HG03469 (cell line): ENCODE data around the gene WNT2B.

Source experiments
- ATAC-seq: cut with Tn5 transposase; IDR thresholded peaks from one replicate; pipeline ENCODE4 v1.9.1; 2021; ENCODE audit warnings: mild to moderate bottlenecking, moderate library complexity, moderate number of reproducible peaks; ENCODE audit not compliant: unreplicated experiment

WNT2B gene

GRCh38 chr1:112524986-112525385, 16.2 kb downstream of the WNT2B start:
- no peak for ATAC-seq

GRCh38 chr1:112527266-112528010, 18.7 kb downstream of the WNT2B start:
- ATAC-seq = no peak

- ATAC-seq = no peak
These were observed 19.3 kb downstream of the WNT2B start for GRCh38 chr1:112528076-112528475.

DNA sequence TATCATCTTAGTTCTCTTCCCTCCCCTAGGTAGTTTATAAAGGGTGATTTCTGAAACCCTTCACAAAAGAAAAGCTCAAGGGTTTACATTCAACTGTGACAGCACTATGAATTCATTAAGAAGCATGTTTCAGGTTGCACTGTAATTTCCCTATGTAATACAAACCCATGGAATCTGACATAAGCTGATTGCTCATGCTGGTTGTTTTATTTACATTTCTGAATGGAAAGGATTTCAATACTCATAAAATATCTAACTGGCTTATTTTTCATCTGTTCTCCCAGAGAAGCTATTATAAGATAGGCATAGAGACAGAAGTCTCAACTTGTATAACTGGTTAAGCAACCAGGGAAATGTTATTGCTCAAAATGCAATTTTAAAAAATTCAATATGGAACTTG, 20.5 kb downstream of the WNT2B start:
- ATAC-seq = no peak

- ATAC-seq = no peak
These were observed 22.1 kb downstream of the WNT2B start for GRCh38 chr1:112530832-112531231.

DNA sequence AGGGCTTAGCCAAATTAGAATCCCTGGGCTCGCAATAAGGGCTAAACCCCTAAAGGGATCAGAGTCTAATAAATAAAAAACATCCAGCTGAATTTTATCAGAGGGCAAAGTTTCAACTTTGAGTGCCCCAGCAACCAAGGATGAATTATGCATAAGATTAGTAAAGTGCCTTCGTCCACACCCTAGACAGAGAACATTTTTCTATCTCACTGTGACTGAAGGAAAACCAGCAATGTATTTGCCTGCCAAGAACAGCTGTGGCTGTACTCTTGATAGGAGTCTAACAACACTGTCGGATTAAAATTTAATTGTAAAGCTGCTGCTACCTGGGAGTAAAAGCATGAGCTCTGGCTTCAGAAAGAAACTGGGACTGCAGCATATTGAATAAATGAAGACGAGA, 23.3 kb downstream of the WNT2B start:
- ATAC-seq = no peak

GRCh38 chr1:112533029-112533428, 24.3 kb downstream of the WNT2B start:
- ATAC-seq = no peak

DNA sequence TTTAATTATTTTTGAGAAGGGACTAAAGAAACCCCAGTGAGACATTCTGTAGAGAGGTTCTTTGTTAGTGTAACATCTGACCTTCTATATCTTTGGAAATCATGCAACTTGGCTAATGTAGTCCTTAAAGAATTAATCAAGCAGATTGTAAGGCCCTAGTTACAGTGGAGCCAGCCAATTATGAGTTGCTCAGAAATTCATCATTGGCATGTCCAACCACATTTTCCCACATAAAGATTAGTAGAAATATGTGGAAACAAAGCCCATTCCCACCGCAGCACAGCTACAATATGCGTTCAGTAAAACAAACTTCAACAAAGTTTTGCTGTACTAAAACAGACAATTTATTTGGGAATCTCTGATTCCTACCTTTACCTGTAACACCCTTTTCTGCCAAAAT, 27.8 kb downstream of the WNT2B start:
- no peak for ATAC-seq

GRCh38 chr1:112537456-112537855, 28.7 kb downstream of the WNT2B start:
- ATAC-seq = no peak

DNA sequence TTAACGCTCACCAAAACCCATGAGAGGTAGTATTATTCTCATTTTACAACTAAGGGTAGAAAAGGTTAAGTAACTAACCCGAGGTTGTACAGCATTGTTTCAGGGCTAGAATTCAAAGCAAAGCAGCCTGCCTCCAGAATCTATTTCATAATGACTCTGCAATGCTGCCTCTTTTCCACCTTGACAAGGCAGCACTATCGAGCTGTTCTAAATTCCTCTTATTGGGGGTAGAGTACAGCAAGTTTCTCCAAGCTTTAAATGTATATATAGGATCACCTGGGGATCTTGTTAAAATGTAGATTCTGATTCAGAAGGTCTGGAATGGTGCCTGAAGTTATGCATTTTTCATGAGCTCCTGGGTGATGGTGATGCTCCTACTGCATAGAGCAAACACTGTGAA, 30.1 kb downstream of the WNT2B start:
- ATAC-seq = no peak

DNA sequence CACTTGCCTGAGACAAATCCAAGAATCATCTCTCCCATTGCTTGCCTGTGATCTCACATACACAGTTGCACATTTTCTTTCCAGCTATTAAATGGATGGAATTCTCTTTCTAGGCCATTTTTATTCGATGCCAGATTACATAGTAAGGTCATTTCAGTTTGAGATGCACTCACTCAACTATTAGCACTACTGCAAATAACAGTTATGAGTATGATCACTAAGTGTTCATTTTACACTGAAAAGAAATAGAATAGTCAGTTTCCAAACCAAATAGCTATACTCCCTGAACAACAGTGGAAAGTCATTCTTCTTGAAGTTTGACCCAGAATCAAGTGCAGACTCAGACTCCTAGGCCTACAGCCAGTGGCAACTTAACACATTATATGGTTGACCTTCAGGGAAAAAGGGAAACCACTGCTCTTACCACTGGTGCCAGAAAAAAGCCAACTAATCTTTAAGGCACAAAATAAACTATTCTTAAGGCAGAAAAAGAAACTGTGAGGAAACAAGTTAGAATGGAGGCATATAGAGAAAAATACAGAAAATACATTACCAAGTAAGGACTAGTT, 31.5 kb downstream of the WNT2B start:
- no peak for ATAC-seq

- ATAC-seq = no peak
These were observed 32.5 kb downstream of the WNT2B start for GRCh38 chr1:112541299-112541698.

- ATAC-seq = no peak
These were observed 33.6 kb downstream of the WNT2B start for GRCh38 chr1:112542206-112542973.

- no peak for ATAC-seq
These were observed 35.4 kb downstream of the WNT2B start for GRCh38 chr1:112544011-112544688.

- no peak for ATAC-seq
These were observed 36.0 kb downstream of the WNT2B start for GRCh38 chr1:112544751-112545150.

DNA sequence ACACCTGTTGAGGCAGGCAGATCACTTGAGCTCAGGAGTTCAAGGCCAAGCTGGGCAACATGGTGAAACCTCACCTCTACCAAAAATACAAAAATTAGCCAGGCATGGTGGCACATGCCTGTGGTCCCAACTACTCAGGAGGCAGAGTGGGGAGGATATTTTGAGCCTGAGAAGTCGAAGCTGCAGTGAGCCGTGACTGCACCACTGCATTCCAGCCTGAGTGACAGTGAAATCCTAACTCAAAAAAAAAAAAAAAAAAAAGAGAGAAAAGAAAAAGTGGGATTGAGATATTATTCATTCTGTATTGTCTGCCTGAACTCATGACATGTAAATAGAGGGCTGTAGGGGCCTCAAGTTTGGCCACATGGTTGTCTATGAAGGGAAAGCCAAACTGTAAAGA, 37.3 kb downstream of the WNT2B start:
- no peak for ATAC-seq

DNA sequence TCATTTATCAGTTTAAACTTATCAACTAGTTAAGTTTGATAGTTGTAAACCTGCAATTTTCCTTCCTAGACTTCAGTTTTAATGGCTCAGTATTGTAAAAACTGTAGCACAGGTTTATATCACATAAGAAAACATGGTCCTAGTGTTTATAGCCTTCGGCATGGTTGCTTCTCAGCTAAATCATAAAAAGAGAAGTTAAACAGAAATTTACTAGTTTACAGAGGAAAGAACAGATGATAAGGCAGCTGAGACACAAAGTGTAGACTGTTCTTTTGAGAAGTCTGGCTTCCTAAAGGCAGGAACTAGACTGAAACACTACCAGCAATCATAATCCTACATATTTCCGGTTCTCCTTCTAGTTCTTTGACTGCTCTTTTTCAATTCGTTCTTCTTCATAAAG, 39.8 kb downstream of the WNT2B start:
- no peak for ATAC-seq

DNA sequence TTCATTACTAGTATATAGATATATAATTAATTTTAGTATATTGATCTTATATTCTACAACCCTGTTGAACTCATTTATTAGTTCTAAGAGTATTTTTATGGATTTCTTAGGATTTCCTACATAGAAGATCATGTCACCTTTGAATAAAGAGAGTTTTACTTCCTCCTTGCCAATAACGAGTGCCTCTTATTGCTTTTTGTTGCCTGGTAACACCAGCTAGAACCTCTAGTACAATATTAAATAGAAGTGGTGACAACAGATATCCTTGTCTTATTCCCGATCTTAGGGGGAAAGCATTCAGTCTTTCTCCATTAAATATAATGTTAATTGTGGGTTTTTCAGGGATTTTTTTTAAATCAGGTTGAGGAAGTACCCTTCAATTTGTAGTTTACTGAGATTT, 40.8 kb downstream of the WNT2B start:
- ATAC-seq = no peak

- no peak for ATAC-seq
These were observed 45.6 kb downstream of the WNT2B start for GRCh38 chr1:112554411-112554810.

DNA sequence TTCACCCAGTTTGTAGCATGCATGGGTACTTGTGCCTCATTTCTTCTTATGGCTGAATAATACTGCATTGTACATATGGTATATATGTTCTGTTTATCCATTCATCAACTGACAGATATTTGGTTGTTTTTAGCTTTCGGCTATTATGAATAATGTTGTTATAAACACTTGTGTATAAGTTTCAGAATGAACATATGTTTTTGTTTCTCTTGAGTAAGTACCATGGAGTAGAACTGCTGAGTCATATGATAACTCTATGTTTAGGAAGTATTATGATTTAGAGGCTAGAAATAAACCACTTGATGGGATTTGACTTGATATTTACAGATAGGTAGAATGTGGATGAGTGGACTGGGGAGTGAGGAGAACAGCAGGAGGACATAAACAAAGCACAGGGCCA, 48.6 kb downstream of the WNT2B start:
- ATAC-seq = no peak

- ATAC-seq = no peak
These were observed 49.9 kb downstream of the WNT2B start for GRCh38 chr1:112558634-112559033.

DNA sequence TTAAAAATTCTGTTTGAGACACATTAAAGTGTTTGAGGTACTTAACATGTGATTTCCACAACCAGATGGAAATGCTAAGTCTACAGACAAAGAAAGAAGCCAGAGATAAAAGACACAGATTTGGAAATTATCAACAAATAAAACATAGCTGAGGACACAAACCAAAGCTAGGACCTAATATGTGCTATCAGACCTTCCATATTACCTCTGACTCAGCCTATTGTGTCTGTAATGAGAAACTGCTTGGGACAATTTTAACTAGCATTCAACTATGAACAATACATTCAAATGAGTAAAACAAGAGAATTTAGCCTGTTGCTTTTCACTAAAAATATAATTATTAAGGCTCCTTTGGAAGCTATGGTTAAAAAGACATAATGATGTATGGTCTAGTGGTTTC, 54.6 kb downstream of the WNT2B start:
- no peak for ATAC-seq
